NCI-H1436 (cell line): ENCODE measurements around the gene ABCA3.
"Not testable (repeated sequence)": the region's sequence is repeated elsewhere in the genome, so short reads cannot be mapped to it uniquely, and the experiment has no call there.

Source experiments
- DNase-seq: peaks from one replicate; lab custom pipeline; 2025; lab: John Stamatoyannopoulos, UW

ABCA3 gene

DNA sequence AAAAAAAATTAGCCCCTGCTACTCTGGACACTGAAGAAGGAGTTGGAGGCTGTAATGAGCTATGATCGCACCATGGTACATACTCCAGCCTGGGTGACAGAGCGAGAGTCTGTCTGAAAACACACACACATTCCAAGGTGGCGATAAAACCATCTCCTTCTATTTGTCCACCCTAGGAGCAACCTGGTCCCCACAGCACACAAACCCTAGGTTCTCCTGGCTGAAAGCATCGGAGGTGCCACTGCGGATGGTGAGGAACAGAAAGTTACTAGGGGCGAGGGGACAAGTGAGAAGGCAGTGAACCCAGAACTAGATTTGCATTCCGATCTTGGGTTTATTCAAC is 87.8 kb downstream of the ABCA3 start:
- DNase-seq: no peak

DNA sequence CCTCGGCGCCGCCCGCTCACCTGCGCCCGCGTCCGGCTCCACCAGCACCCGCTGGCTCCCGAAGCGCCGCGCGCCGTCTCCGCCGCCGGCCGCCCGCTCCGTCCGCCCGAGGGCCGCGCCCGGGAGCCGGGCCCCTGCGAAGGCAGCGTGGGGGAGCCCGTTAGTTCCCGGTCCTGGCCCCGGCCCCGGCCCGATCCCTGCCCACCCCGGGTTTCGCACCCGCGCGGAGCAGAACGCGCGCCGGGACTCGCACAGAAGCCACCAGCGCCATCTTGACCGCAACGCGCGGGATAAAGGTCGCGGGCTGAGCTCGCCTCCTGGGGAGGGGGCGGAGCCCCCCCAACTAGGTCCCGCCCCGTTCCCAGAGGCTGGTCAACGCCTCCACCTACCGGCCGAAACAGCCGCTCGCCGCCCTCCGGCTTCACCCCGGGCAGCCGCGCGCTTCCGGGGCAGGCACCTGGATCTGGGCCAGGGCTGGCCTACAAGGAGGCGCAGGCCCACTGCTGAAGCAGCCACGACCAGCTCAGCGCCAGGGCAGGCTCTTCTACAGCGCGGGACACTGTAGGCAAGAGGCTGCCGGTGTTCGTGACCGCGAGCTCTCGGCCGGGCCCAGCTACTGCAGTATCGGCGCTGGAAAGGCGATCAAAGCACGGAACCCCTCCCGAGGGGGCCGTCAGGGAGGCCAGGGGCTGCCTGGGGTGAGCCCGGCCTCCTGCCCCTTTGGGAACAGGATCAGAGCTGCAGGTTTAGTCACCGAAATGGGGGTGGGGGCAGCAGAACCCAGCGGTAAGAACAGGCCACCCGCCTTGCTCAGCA is 89.0 kb downstream of the ABCA3 start, which contains the start of gene ECI1:
ECI1 (minus strand) TSS at position 292 of the 816 bp plus-strand sequence; CDS start at position 271, 21 bp downstream.
- peak; percentile 79 for DNase-seq

DNA sequence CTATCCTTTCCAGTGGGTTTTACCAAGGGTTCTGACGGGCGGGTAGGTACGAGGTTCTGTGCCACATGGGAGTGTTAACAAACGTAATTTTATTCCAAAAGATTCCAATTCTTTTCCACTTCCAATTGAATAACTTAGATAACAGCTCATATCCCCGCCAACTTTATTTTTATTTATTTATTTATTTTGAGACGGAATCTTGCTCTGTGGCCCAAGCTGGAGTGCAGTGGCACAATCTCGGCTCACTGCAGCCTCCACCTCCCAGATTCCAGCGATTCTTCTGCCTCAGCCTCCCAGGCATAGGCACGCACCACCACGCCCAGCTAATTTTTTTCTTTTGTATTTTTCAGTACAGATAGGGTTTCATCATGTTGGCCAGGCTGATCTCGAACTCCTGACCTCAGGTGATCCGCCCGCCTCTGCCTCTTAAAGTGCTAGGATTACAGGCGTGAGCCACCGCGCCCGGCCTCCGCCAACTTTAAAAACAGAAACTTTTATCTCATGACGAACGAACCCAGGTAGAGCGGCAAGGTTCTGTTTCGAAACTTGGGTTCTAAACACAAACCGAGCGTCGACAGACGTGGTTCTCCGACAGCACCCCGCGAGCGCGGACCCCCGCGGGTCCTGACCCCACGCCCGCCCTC is 89.8 kb downstream of the ABCA3 start:
- DNase-seq: no peak

DNA sequence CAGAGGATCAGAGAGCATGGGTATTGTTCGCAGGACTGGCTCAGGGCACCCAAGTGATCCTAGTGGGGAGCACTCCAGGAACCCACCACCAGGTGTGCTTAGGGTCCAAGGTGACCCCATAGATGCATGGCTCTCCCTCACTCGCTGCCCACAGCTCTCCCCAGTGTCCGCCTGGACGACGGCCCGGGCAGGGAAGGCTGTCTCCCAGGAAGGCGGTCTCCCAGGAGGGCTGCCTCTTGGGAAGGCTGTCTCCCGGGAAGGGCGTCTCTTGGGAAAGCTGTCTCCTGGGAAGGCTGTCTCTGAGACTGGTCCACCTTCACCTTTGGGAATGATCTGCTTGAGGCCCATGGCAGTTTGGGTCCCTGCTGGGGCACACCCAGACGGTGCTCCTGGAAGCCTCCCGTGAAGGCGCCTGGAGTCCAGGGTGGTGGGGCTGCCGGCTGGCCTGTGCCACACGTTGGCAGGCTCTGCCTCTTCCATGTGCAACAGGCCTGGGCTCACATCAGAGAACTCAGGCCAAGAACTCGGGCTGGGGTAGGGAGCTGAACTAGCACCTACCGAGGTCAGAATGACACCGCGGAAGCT is 94.1 kb downstream of the ABCA3 start:
- no peak for DNase-seq

DNA sequence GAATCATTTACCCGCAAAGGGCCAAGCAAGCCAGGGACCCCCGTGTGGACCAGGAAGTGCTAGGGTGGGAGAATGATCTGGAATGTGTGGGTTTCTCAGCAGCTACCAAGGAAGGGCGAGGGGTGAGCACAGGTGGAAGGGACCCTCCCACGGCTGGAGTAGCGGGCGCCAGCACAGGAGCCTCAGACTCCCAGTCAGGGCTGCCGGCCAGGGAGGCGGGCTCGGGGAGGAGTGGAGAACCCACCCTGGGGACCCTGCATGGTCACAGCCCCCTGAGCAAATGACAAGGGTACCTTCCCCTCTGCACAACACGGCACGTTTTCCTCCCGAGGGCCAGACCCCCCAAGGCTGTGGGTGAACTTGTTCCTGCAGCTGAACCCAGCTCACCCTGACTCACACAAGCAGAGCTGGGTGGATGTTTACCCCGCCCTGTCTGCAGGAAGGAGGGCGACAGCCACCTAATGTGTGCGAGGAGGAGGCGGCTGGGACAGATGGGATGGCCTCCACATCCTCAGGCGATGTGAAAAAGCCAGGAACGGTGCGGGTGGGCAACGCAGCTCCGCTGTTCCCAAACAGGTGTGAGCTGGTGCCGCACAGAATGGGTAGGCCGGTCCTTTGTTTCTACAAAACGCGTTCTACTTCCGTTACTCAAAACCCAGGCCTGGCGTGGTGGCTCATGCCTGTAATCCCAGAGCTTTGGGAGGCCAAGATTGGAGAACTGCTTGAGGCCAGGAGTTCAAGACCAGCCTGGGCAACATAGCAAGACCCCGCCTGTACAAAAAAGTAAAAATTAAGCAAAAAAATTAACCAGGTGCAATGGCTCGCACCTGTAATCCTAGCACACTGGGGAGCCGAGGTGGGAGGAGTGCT is 95.4 kb downstream of the ABCA3 start:
- no peak for DNase-seq

DNA sequence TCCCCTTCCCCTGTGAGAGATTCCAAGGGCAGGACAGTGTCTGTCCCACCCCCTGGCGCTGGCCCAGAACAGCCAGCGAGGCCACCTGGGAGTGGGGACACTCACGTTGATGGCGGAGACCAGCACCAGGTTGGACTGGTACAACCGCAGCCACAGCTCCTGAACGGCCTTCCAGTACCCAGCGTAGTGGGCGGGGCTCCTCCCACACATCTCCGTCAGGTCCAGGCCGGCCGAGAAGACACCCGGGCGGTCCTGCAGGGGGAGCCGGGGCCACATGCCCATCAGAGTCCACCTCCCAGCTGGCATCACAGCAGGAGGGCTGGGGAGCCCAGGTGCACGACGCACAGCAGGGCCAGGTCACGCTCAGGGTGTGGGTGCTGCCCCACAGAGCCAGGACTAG is 96.2 kb downstream of the ABCA3 start:
- DNase-seq: no peak

DNA sequence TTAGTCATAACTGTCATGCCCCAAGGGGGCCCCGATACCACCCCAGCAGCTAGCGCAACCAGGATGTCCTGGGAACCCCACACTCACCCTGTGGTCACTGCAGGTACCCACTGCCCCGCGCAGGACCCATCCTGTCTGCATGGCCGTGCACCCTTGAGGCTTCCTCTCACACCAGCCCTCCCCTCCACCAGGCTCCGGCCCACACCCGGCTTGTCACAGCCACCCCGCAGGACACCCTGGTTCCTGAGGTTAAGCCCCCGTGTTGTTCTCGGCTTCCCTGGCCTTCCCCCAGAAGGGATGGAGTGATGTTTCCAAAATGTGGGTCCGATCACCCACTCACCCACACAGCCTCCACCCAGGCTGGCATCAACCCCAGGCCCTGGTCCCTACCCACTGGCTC is 96.7 kb downstream of the ABCA3 start:
- DNase-seq: no peak

DNA sequence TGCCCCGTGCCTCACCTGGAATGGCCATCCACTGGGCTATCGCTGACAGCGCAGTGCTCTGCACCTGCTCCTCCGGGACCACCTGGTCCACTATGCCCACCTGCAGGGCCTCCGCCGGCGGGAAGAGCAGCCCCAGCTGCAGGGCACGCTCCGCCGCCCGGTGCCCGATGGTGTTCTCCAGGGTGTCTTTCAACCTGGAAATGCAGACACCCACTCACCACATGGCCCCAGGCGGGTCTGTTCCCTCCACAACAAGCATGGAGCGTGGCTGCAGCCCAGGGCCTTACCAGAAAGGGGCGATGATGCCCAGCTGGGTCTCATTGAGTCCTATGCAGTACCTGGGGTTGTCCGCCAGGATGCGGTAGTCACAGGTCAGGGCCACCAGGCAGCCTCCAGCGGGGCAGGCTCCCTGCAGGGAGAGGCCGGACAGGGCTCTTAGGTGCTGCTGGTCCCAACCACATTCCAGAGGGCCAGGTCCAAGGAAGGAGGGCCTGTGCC is 97.4 kb downstream of the ABCA3 start:
- no peak for DNase-seq

DNA sequence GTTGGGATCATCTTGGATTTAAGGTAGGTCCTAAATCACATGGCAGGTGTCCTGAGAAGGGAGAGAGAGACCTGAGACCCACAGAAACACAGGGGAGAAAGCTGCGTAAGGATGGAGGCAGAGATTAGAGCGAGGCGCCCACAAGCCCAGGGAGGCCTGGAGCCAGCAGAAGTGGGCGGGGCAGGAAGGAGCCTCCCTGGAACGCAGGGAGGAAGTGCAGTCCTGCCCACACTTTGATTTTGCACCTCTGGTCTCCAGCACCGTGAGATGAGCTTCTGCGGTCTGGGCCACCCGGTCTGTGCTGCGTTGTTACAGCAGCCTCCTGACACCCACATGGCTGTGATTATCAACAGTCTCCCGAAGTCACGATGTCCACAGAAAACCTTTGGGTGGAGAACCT is 97.9 kb downstream of the ABCA3 start:
- DNase-seq: no peak

DNA sequence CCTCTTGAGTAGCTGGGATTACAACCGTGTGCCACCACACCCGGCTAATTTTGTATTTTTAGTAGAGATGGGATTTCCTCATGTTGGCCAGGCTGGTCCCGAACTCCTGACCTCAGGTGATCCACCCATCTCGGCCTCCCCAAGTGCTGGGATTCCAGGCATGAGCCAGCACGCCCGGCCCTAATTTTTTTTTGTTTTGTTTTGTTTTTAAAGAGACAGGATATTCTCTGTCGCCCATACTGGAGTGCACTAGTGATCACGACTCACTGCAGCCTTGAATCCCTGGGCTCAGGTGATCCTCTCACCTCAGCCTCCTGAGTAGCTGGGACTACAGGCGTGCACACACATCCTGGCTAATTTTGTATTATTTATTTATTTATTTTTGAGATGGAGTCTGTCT is 100.2 kb downstream of the ABCA3 start:
- DNase-seq: not testable (repeated sequence)

DNA sequence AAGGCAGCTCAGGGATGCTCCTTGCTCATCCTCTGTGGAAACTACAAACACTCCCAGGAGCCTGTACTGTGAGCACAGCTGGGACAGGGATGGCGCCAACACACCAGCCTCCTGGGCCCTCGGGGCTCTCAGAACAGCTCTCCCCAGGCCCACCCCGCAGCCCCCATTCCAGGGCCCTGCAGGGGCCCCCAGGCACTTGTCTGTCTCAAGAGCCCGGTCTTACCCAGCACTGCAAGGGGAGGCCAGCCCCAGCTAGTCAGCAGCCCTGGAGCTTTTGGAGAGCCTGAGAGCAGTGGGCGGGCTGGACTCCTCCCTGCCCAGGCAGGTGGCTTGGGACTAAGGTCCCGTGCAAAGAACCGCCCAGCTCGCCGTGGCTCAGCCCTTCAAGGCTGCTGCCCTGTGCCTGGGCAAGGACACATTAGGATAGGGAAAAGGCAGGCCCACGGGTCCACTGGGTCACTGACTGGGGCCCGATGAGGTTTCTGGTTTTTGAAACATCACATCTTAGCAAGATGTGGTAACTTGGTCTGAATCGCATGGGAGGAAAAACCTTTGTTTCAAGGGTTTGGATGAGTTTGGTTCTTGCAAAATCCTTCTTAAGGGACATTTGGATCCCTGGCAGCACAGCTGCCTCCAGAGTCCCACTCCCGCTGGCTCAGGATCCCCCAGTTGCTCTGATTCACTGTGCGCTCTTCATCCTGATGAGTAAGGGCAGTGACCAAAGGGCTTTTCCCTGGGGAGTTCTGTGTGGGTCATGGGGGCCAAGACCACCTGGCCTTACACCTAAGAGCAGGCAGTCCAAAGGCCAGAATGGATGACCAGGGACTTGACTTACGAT is 101.5 kb downstream of the ABCA3 start:
- no peak for DNase-seq

DNA sequence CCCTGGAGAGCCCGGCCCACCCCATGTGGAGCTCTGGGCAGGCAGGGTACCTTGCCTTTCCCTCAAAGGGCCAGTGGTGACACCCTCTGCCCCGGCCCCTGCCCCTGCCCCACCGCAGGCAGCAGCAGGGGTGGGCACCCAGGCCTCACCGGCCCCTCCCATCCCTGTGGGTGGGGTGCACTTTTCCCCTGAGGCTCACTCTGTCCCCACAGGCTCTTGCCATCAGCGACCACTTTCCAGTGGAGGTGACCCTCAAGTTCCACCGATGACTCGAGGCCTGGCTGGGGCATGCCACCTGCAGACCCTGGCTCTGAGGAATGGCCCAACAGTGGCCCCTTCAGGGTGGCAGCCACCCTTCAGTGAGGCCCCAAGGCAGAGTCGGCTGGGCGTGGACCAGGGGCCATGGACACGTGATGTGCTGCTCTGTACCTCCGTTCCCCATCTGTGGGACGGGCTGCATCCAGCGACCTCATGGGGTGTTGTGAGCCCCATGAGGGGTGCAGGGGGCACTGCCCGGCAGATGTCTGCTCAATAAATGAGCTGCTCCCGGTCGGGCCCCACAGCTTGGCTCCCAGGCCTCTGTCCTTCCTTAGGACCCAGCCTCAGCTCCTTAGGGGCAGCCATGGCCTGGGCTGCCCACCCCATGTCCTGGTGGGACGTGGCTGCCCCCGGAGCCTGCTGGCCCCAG is 102.2 kb downstream of the ABCA3 start:
- no peak for DNase-seq

DNA sequence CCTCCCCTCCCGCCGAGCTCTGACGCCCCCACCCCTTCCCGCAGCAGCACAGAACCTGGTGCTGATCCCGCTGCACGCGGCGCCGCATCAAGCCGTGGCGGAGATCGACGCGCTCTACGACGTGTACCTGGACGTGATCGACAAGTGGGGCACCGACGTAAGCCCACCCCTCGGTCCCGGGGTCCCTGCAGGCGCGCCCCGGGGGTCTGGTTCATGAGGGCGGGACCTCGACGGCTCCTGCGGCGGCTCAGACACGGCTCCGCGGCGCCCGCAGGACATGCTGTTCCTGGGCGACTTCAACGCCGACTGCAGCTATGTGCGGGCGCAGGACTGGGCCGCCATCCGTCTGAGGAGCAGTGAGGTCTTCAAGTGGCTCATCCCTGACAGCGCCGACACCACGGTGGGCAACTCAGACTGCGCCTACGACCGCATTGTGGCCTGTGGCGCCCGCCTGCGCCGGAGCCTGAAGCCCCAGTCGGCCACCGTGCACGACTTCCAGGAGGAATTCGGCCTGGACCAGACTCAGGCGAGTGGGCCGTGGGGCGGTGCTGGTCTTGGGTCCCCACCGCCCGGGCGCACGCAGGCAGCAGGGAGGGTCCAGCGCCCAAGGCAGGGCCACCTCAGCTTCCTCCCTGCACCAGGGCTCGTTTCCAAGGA is 102.9 kb downstream of the ABCA3 start:
- no peak for DNase-seq

DNA sequence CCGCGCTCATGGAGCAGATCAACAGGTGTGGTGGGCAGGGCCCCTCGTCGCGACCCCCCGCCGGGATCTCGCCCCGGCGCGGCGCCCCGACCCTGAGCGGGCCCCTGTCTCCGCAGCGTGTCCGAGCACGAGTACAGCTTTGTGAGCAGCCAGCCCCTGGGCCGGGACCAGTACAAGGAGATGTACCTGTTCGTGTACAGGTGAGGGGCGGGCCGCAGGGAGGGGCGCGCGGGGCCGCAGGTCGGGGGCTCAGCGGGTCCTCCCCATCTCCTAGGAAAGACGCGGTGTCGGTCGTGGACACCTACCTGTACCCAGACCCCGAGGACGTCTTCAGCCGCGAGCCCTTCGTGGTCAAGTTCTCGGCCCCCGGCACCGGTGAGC is 103.4 kb downstream of the ABCA3 start:
- no peak for DNase-seq

DNA sequence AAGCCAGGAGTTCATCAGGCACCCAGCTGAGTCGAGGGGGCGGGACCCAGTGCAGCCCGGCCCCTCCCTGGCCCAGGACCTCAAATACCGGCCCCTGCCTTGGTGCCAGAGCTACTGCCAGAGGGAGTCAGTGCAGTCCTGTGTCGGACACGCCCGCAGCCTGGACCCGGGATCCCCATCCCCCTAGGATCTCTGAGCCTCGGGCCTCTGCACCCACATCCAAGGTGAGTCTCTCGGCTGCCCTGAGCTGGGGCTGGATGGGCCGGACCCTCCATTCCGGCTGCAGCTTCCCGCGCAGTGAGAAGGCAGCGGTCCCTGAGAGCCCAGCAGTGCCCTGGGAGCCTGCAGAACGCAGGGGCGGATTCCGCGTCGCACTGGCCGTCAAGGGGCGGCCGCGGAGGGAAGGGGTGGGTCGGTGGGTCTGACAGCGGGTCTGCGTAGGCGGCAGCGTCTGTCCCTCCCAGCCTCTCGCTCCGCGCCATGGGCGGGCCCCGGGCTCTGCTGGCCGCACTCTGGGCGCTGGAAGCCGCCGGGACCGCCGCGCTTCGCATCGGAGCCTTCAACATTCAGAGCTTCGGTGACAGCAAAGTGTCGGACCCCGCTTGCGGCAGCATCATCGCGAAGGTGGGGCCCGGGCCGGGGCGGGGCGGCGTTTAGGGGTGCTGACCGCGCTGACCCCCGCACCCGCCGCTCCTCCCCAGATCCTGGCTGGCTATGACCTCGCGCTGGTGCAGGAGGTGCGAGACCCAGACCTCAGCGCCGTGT is 104.0 kb downstream of the ABCA3 start, which contains the start of gene DNASE1L2:
DNASE1L2 (plus strand) TSS at position 108 of the 765 bp plus-strand sequence; CDS start at position 481, 373 bp downstream.
- no peak for DNase-seq

DNA sequence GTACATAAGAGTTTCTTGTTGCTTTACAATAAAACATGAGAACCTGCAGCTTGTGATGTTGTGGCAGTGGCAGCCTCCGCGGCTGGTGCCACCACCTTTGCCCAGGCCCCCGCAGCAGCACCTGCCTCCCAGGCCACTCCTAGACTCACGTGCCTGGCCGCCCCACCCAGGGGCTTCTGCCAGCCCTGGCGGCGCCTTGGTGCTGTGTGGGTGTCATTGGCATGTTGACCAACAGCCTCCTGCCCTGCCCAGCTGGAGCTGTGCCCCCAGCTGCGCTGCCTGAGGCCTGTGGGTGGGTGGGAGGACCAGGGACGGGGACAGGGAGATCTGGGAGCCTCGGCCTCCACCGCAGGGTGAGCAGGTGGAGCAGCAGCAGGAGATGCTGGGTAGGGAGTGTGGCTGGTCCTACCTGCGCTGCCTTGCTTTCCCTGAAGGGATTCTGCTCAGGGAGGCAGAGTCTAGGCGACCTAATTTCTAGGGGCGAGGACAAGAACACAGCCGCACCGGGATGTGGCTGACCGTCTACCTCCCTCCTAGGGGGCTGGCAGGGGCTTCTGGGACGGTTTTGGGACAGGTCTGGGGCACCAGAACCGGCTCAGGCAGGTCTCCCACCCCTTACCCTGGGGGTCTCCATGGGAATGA is 104.7 kb downstream of the ABCA3 start:
- DNase-seq: no peak

DNA sequence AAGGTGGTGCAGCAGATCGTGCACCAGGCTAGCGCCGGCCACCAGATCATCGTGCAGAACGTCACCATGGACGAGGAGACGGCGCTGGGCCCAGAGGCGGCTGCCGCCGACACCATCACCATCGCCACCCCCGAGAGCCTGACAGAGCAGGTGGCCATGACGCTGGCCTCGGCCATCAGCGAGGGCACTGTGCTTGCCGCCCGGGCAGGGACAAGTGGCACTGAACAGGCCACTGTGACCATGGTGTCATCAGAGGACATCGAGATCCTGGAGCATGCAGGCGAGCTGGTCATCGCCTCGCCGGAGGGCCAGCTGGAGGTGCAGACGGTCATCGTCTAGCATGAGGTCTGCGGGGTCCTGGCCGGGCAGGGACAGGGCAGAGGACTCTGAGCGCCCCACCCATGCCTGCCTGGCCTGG is 105.3 kb downstream of the ABCA3 start:
- DNase-seq: no peak

DNA sequence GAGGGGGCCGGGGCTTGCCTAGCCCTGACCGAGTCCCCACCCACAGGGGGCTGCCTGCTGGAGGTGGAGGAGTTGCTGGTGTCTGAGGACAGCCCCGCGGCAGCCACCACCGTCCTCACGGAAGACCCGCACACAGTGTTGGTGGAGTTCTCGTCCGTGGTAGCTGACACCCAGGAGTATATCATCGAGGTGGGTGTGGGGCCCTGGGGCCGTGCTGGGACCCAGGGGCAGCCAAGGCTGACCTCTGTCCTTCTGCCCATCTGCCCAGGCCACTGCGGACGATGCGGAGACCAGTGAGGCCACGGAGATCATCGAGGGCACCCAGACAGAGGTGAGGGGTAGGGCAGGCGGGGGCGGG is 105.7 kb downstream of the ABCA3 start:
- DNase-seq: no peak
